IMR-90 (cell line): Measurements from ENCODE around the gene PLPP6. TPM values are rescaled to one million over a fixed set of nuclear protein-coding genes. Genes with fewer than 3 reads are reported as not detected.

ENCODE experiments used
- ATAC-seq: fragments of 200-7000 bp; cut with Tn5 transposase; 2 replicates; pipeline ENCODE4 v1.9.1; 2020; ENCODE audit warnings: low read depth, mild to moderate bottlenecking, moderate library complexity
- BruUV-seq: library from RNA; stranded (reverse); fragments of 400-500 nt; replicated peaks from 2 replicates; lab custom pipeline; 2021; lab: Mats Ljungman, UMichigan
- CTCF ChIA-PET: fragments of 300-600 bp; formaldehyde crosslinking; extraction: SDS; loops from one replicate; lab custom pipeline; 2021; ENCODE audit warnings: antibody characterized with exemption; lab: Yijun Ruan, JAX
- POLR2A ChIA-PET: fragments of 300-600 bp; sonication (Branson Sonifier 250); formaldehyde crosslinking; loops from one replicate; lab custom pipeline; 2022; ENCODE audit warnings: antibody characterized with exemption; ENCODE audit not compliant: unreplicated experiment; lab: Charles Lee
- DNase-seq: peaks from one replicate; pipeline ENCODE4 v3.0.0; 2013
- H2AFZ ChIP-seq: replicated peaks from 2 replicates; pipeline ENCODE3; 2013; ENCODE audit warnings: low read length, mild to moderate bottlenecking; ENCODE audit not compliant: poor library complexity
- H2AK5ac ChIP-seq: 2 replicates; pipeline ENCODE4 v1.6.1; 2013; ENCODE audit warnings: low read depth, low read length, inconsistent platforms
- H2AK9ac ChIP-seq: replicated peaks from 2 replicates; pipeline ENCODE3; 2013; ENCODE audit warnings: mild to moderate bottlenecking, low read depth, low read length, moderate library complexity; ENCODE audit not compliant: poor library complexity
- H2BK120ac ChIP-seq: 2 replicates; pipeline ENCODE4 v1.6.1; 2013; ENCODE audit warnings: low read depth, low read length, inconsistent platforms
- H2BK15ac ChIP-seq: 3 replicates; pipeline ENCODE4 v1.6.1; 2013; ENCODE audit warnings: low read depth, low read length, inconsistent platforms
- H2BK20ac ChIP-seq: 2 replicates; pipeline ENCODE4 v1.6.1; 2013; ENCODE audit warnings: low read depth, mild to moderate bottlenecking, inconsistent platforms, low read length, moderate library complexity
- H2BK5ac ChIP-seq: 2 replicates; pipeline ENCODE4 v1.6.1; 2013; ENCODE audit warnings: mild to moderate bottlenecking, low read depth, low read length, inconsistent platforms; ENCODE audit not compliant: poor library complexity, severe bottlenecking
- H3K14ac ChIP-seq: replicated peaks from 2 replicates; pipeline ENCODE4 v1.6.1; 2013; ENCODE audit warnings: low read depth, low read length, inconsistent platforms
- H3K18ac ChIP-seq: 2 replicates; pipeline ENCODE4 v1.6.1; 2013; ENCODE audit warnings: low read depth, low read length, control low read depth
- H3K23ac ChIP-seq: 2 replicates; pipeline ENCODE4 v1.6.1; 2013; ENCODE audit warnings: low read depth, low read length, inconsistent platforms
- H3K27ac ChIP-seq: 2 replicates; pipeline ENCODE4 v1.5.1; 2013; ENCODE audit warnings: mild to moderate bottlenecking, control low read depth, low read length; ENCODE audit not compliant: insufficient read depth
- H3K27me3 ChIP-seq: 2 replicates; pipeline ENCODE4 v1.6.1; 2013; ENCODE audit warnings: low read length; ENCODE audit not compliant: control insufficient read depth, insufficient read depth
- H3K36me3 ChIP-seq: 2 replicates; pipeline ENCODE4 v1.6.1; 2013; ENCODE audit warnings: low read length, mixed read lengths; ENCODE audit not compliant: control insufficient read depth, insufficient read depth
- H3K4ac ChIP-seq: 2 replicates; pipeline ENCODE4 v1.6.1; 2013; ENCODE audit warnings: low read depth, low read length, inconsistent platforms
- H3K4me1 ChIP-seq: 2 replicates; pipeline ENCODE4 v1.6.1; 2013; ENCODE audit warnings: low read length, mixed read lengths; ENCODE audit not compliant: control insufficient read depth, insufficient read depth
- H3K4me2 ChIP-seq: 2 replicates; pipeline ENCODE4 v1.6.1; 2013; ENCODE audit warnings: low read depth, mild to moderate bottlenecking, control low read depth, low read length, moderate library complexity
- H3K4me3 ChIP-seq: 2 replicates; pipeline ENCODE4 v1.5.1; 2013; ENCODE audit warnings: low read depth, mild to moderate bottlenecking, control low read depth, low read length, moderate library complexity; ENCODE audit not compliant: insufficient read depth
- H3K56ac ChIP-seq: 2 replicates; pipeline ENCODE4 v1.6.1; 2013; ENCODE audit warnings: low read length, inconsistent platforms; ENCODE audit not compliant: insufficient read depth; ENCODE audit errors: extremely low read depth
- H3K79me1 ChIP-seq, 2 experiments: 2 replicates each; pipeline ENCODE4 v1.6.1; 2013; ENCODE audit warnings: low read length in 2 of 2, inconsistent platforms in 1 of 2, low read depth in 1 of 2
- H3K9ac ChIP-seq: 2 replicates; pipeline ENCODE4 v1.6.1; 2013; ENCODE audit warnings: low read depth, low read length, control low read depth
- H3K9me1 ChIP-seq: 2 replicates; pipeline ENCODE4 v1.6.1; 2013; ENCODE audit warnings: low read length, inconsistent platforms; ENCODE audit not compliant: insufficient read depth
- H3K9me3 ChIP-seq: 2 replicates; pipeline ENCODE4 v1.6.1; 2013; ENCODE audit warnings: low read length; ENCODE audit not compliant: control insufficient read depth, insufficient read depth
- H4K20me1 ChIP-seq: 2 replicates; pipeline ENCODE4 v1.6.1; 2013; ENCODE audit warnings: low read length, inconsistent platforms; ENCODE audit not compliant: insufficient read depth
- H4K5ac ChIP-seq: 2 replicates; pipeline ENCODE4 v1.6.1; 2013; ENCODE audit warnings: mild to moderate bottlenecking, low read depth, low read length, control low read depth
- H4K8ac ChIP-seq, 2 experiments: 2 replicates each; pipeline ENCODE4 v1.6.1; 2013; ENCODE audit warnings: low read depth in 2 of 2, low read length in 2 of 2, control low read depth in 1 of 2, inconsistent platforms in 1 of 2
- H4K91ac ChIP-seq: 2 replicates; pipeline ENCODE4 v1.6.1; 2013; ENCODE audit warnings: low read depth, low read length, inconsistent platforms; ENCODE audit not compliant: insufficient read depth
- CEBPB ChIP-seq: IDR thresholded peaks from 2 replicates; pipeline ENCODE4 v1.6.1; 2012; ENCODE audit warnings: low read depth, low read length, improper control_type of control experiment
- RCOR1 ChIP-seq: IDR thresholded peaks from 2 replicates; pipeline ENCODE4 v1.6.1; 2012; ENCODE audit warnings: mild to moderate bottlenecking, low read length, improper control_type of control experiment; ENCODE audit not compliant: insufficient replicate concordance
- WGBS, 2 experiments: methylation state at CpG; one replicate each; pipeline versions ENCODE4 v1.1.5 to v1.1.7; 2013; ENCODE audit warnings: missing lambda C conversion rate in 2 of 2; ENCODE audit not compliant: insufficient read length in 1 of 2; ENCODE audit errors: extremely low coverage in 2 of 2; 5-methylcytosine and 5-hydroxymethylcytosine counted together
- dilution Hi-C: fragments of 300-500 bp; cut with HindIII; formaldehyde crosslinking; loops from one replicate; pipeline ENCODE4 v1.14.3; 2018; ENCODE audit warnings: low sequenced_read_pairs; ENCODE audit not compliant: unreplicated experiment
- in situ Hi-C: fragments of 300-500 bp; cut with MboI; formaldehyde crosslinking; loops from 3 replicates; pipeline ENCODE4 v1.14.3; 2019; ENCODE audit warnings: low sequenced_read_pairs, inconsistent platforms, mixed read lengths
- intact Hi-C: fragments of 100-400 bp; cut with micrococcal nuclease; formaldehyde crosslinking; loops from 2 replicates; pipeline ENCODE4 v1.10.0; 2022
- polyA plus RNA-seq, 3 experiments: library from polyadenylated mRNA; depleted of rRNA; stranded (reverse); fragments of >200 nt; gene quantifications; 2 replicates each; pipeline ENCODE4 v1.2.3, GENCODE V29; 2012; ENCODE audit warnings: low replicate concordance in 1 of 3
- total RNA-seq: library from RNA; depleted of rRNA; stranded (reverse); fragments of >200 nt; gene quantifications from 2 replicates; pipeline ENCODE4 v1.2.3, GENCODE V29; 2012
- TF ChIP-seq, protein P1 (sequence below): fragments of 150-350 bp; IDR thresholded peaks from 2 replicates; pipeline ENCODE4 v1.6.1; 2017; ENCODE audit warnings: mild to moderate bottlenecking, antibody characterized with exemption, low read length, low read depth
- TF ChIP-seq, protein P2 (sequence below): fragments of 150-350 bp; IDR thresholded peaks from 2 replicates; pipeline ENCODE4 v1.6.1; 2016; ENCODE audit warnings: low read depth, mild to moderate bottlenecking, low read length, moderate library complexity, borderline replicate concordance

Gene PLPP6
- total and polyA plus RNA-seq, 2 of the 4 experiments (the other 2 are of a cell fraction), result 3.4 to 5.9 TPM

DNA sequence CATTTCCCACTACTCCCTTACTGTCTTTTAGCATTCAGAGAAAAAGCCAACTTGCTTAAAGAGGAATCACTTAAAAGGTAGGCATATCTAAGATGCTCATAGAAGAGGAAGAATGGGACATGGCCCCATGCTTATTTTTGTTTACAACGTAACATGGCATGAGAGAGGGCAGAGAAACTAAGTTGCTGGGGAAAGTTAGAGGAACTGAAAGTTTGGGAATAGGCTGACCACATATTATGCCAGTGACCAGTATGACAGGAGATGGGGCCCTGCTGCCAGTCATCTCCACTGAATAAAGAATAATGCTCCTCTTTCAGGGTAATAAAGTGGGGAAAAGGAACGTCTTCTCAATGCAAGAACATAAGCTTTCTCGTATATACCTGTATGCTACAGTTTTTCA is 1.9 kb downstream of the PLPP6 start (continued):
- TF ChIP-seq, protein P1, sequence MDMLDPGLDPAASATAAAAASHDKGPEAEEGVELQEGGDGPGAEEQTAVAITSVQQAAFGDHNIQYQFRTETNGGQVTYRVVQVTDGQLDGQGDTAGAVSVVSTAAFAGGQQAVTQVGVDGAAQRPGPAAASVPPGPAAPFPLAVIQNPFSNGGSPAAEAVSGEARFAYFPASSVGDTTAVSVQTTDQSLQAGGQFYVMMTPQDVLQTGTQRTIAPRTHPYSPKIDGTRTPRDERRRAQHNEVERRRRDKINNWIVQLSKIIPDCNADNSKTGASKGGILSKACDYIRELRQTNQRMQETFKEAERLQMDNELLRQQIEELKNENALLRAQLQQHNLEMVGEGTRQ, result no peak
- no peak for TF ChIP-seq RCOR1
- TF ChIP-seq, protein P2, sequence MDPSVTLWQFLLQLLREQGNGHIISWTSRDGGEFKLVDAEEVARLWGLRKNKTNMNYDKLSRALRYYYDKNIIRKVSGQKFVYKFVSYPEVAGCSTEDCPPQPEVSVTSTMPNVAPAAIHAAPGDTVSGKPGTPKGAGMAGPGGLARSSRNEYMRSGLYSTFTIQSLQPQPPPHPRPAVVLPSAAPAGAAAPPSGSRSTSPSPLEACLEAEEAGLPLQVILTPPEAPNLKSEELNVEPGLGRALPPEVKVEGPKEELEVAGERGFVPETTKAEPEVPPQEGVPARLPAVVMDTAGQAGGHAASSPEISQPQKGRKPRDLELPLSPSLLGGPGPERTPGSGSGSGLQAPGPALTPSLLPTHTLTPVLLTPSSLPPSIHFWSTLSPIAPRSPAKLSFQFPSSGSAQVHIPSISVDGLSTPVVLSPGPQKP, result no peak

DNA sequence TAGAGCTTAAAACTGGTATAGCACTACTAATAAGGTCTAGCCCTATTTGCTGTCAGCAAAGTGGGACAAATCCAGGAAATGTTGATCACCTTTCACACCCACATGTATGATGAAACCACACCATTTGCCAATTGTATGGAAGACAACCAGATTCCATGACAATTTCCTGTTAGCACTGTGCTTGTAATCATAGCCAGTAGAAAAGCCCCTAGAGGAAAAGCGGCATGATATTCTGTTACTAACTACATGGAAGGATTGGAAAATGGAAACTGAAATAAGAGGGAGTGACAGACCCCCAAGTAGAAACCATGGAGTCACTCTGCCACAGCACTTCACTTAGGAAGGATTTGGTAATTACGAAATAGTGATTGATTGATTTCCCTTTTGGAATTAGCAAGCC is 3.3 kb downstream of the PLPP6 start:
- Histone ChIP-seq H4K20me1 (no peaks in the 10 kb centered on the region), H2BK120ac (no peak overlapping the region), H3K4me1 (peaks cover 9% of the 10 kb centered on the region), H2BK15ac (no peak overlapping the region), H3K56ac (no peak overlapping the region), H3K9ac (no peak overlapping the region), H3K27me3 (no peaks in the 10 kb centered on the region; the same call in 1 of the 2 replicates), H3K4ac (no peak overlapping the region), H3K79me1 (peaks cover 9 to 14% of the 10 kb centered on the region in 2 experiments; a peak in 3 of 4 replicates), H3K18ac (no peak overlapping the region), H2AK9ac (no peak overlapping the region), H3K4me3 (no peak overlapping the region), H2BK5ac (no peak overlapping the region), H3K4me2 (peak overlapping the region; percentile 43; the same call in 1 of the 2 replicates), H4K8ac (peak overlapping the region in 1 of 2 experiments; percentile 13; a peak in 1 of 4 replicates), H3K27ac (no peak overlapping the region), H4K5ac (no peak overlapping the region), H3K14ac (no peak overlapping the region), H3K36me3 (no peaks in the 10 kb centered on the region), H3K23ac (peak overlapping the region; percentile 50; the same call in 1 of the 2 replicates), H2BK20ac (no peak overlapping the region), H2AK5ac (no peak overlapping the region), H3K9me3 (no peaks in the 10 kb centered on the region), H3K9me1 (peaks cover 8% of the 10 kb centered on the region), H4K91ac (no peak overlapping the region), H2AFZ (no peak overlapping the region)
- in situ Hi-C loops (no loop called here), dilution Hi-C loops (no loop called here), intact Hi-C loops (loop anchor here (10.0 kb wide), 1 partner anchor 351 kb away; no protein-coding TSS in a partner anchor)
- DNase-seq (peak; percentile 45), ATAC-seq (no peak)
- BruUV-seq, result no TSS peak
- ChIA-PET POLR2A (no interaction called here), CTCF (interaction anchor here (0.6 to 1.6 kb wide), 2 partner anchors 9 to 94 kb away, joined by 3 to 5 read pairs; no protein-coding TSS in a partner anchor)
- WGBS, 2 experiments, result no CpG with 5 or more reads among the region's 2 CpGs
- peak; percentile 22 for TF ChIP-seq CEBPB
- TF ChIP-seq, protein P1, result no peak
